Glomerular visceral epithelial cell (primary cell): ENCODE data around the gene C4orf54.

Source experiments
- DNase-seq: peaks from one replicate; pipeline ENCODE4 v3.0.0-alpha.2; 2016; ENCODE audit errors: extremely low spot score

C4orf54 gene

GRCh38 chr4:99657798-99658197 lies at the start of gene C4orf54:
C4orf54 (minus strand) TSS chr4:99657828; CDS start chr4:99654648, 3,180 bp downstream.
- DNase-seq: no peak

DNA sequence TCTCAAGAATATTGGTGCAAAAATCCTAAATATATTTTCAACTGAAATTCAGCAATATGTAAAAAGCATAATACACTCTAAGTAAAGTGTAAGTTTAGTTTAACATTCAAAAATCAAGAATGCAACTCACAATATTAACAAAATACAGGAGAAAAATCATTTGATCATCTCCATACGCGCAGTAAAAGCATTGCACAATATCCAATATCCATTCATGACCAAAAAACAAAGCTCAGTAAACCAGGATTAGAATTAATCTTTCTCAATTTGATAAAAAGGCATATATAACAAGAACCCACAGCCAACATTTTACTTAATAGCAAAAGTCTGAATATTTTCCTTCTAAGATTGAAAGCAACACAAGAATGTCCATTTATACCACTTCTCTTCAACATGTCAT lies 48.3 kb upstream of the C4orf54 start:
- no peak for DNase-seq

DNA sequence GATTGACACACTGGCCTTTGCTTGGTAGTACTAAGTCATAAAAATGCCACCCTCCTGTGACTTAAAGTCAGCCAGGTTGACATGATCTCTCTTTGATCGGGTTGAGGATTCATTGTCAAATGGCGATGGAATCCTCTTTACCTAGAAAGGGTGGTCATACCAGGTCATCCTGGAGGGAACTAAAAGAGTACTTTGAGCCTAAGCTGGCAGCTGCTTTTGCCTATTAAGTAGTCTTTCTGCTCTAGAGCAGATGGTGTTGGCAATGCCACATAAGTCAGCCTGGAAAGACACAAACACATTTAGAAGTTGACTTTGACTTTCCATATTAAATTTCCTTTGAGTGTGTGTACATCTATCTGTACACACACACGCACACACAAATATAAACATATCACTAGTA lies 39.2 kb upstream of the C4orf54 start:
- no peak for DNase-seq

DNA sequence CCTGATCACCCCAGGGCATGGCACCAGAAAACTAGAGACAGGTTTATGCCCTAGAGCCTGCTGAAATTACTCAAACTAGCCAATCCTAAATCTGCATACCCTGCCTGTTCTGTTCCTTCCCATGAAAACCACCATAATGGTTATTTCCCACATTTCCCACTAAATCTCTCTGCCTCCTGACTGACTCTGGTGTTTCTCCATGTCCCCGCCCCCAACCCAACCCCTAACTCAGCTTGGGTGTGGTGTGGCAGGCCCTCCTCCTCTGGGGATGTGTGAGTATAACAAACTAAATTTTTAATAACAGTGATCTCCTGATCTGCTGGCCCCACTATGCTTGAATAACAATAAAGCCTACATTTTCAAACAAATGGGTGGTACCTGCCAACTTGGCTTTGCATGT lies 35.5 kb upstream of the C4orf54 start:
- DNase-seq: no peak

- no peak for DNase-seq
Observed at GRCh38 chr4:99690990-99691389, 33.4 kb upstream of the C4orf54 start.

GRCh38 chr4:99690472-99690871 lies 32.8 kb upstream of the C4orf54 start:
- no peak for DNase-seq

DNA sequence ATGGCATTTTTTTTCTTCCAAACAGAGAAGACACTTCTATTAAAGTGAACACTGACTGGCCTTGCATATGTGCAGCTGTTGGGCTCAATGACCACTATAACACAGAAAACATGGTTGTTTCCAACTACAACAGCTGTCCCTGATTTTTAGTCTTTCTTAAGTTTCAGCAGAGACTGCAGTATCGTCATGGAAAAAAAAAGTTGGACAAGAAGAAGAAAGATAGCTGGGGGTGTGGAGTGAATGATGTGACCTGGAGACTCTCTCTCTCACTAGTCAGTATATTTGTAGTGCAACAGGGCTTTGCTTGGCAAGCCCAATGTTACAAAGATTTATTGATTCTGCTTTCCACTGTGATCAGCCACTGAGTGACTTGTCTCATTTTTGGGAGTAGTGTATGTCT lies 29.5 kb upstream of the C4orf54 start:
- DNase-seq: no peak

DNA sequence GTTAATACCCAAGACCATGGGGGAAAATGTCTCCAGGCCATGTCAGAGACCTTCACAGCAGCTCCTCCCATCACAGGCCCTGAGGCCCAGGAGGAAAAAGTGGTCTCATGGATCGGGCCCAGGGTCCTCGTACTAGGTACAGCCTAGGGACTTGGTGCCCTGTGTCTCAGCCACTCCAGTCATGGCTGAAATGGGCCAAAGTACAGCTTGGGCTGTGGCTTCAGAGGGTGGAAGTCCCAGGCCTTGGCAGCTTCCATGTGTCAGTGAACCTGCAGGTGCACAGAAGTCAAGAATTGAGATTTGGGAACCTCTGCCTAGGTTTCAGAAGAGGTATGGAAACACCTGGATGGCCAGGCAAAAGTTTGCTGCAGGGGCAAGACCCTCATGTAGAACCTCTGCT lies 27.6 kb upstream of the C4orf54 start:
- DNase-seq: no peak

GRCh38 chr4:99683895-99684294 lies 26.3 kb upstream of the C4orf54 start:
- no peak for DNase-seq

- no peak for DNase-seq
Observed at GRCh38 chr4:99679976-99680375, 22.3 kb upstream of the C4orf54 start.

- no peak for DNase-seq
Observed at GRCh38 chr4:99679204-99679603, 21.6 kb upstream of the C4orf54 start.

GRCh38 chr4:99677161-99677560 lies 19.5 kb upstream of the C4orf54 start:
- no peak for DNase-seq

DNA sequence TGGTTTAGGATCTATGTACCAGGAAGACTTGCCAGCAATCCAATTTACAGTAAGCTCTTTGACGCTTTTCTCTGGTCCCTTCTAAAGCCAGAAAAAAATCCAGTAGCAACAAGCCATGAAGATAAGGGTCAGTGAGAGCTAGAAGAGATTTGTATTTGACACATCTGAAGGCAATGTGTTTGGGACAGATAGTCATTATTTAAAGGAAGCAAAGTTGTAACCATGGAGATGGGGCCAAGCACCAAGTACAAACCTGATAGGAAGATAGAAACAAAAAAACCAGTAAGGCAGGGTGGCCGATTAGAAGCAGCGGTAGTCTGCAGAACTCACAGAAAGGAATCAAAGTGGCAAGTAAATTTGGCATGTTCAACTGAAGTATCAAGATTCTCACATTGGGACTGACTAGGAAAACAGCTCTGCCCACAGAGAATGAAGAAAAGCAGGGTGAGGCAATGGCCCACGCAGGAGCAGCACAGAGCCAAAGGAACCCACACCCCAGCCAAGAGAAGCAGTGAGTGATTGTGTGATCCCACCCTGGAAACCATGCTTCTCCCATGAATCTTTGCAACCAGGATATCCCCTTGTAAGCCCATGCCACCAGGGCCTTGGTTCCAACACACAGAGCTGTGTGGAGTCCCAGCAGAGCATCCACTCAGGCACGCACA lies 12.9 kb upstream of the C4orf54 start:
- DNase-seq: no peak

- no peak for DNase-seq
Observed at GRCh38 chr4:99669084-99669483, 11.5 kb upstream of the C4orf54 start.

- DNase-seq: no peak
Observed at GRCh38 chr4:99668472-99668871, 10.8 kb upstream of the C4orf54 start.

DNA sequence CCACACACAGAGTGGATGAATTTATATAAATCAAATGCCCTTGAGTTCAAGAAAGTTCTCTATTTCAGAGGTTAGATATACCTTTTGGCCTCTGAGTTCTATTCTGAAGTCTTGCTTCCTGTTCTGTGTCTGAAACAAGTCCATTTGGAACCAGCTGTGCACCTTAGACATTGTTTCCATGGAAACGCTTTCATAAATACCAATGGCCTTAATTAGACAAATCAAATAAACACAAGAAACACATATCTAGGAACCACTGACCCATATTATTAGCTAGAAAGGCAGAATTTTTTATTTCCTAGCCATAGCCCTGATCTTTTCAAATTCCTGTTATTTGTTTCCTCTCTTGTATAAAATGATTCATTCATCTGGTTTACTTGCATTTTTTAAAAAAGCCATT lies 8.4 kb upstream of the C4orf54 start:
- no peak for DNase-seq

DNA sequence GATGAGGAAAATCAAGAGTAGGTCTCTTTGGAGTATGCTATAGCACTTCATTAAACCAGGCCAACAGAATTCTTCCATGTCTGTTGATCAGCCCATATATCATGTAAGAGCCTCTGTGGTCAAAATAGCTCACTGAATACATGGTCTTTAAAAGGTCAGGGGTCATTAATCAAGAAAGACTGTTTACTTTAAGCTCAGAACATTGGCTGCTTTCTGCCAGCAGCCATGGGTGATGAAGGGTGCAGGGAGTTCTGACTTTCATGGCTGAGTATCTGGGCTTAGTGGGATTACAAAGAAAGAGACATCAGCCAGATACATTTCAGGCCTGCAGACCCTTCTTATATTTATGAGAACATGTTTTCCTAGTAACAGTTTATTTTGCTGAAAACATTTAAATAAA lies 7.1 kb upstream of the C4orf54 start:
- no peak for DNase-seq

- DNase-seq: no peak
Observed at GRCh38 chr4:99661907-99662306, 4.3 kb upstream of the C4orf54 start.

- DNase-seq: no peak
Observed at GRCh38 chr4:99658666-99659065, 1.0 kb upstream of the C4orf54 start.

DNA sequence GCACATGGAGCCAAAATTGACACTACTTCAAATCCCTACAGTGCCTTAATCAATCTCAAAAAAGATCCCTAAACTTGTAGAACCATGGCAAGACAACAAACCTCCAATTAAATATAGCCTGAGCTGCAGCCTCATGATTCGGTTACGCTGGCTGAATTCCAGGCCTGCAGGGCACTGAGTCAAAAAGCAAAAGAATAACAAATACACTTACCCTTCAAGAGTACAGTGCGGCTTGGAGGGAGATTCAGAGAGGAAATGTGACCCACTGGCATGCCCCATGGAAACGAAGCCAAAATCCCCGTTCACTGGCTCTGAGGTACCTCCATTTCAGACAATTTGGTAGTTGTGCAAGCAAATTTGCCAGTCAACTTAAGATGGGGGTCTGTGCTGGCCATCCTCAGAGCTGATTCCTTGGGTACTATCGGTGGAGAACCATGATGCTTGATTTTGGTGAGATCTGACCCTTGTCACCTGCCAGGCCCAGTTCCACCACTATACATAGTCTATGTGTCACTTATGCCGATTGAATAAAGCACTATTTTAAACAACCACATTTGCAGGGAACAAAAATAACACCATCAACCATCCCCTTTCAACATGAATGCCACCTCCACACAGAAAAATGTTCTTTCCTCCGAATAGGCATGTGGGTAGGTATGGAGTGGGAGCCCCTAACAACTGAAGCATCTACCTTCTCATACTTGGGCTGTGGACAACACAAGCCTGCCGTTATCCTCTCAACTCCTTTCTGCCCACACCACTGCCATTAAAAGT lies 2.1 kb downstream of the C4orf54 start:
- no peak for DNase-seq

GRCh38 chr4:99654361-99654761 lies 3.3 kb downstream of the C4orf54 start:
- DNase-seq: no peak

- no peak for DNase-seq
Observed at GRCh38 chr4:99653916-99654315, 3.7 kb downstream of the C4orf54 start.

GRCh38 chr4:99652596-99653436 lies 4.8 kb downstream of the C4orf54 start:
- DNase-seq: no peak
